PC-3 (cell line): ENCODE results near the gene ETHE1. TPM values are rescaled to one million over a fixed set of nuclear protein-coding genes. Genes with fewer than 3 reads are reported as not detected.

Experiments used
- ATAC-seq: fragments of 200-7000 bp; cut with Tn5 transposase; 2 replicates; pipeline ENCODE4 v1.9.1; 2020; ENCODE audit warnings: mild to moderate bottlenecking, moderate library complexity
- BruUV-seq: library from RNA; stranded (reverse); fragments of 400-500 nt; replicated peaks from 2 replicates; lab custom pipeline; 2021; lab: Mats Ljungman, UMichigan
- CTCF ChIA-PET: fragments of 300-600 bp; sonication (Branson Sonifier 250); formaldehyde crosslinking; loops from one replicate; lab custom pipeline; 2022; ENCODE audit warnings: antibody characterized with exemption; lab: Charles Lee
- POLR2A ChIA-PET: fragments of 300-600 bp; sonication (Branson Sonifier 250); formaldehyde crosslinking; loops from one replicate; lab custom pipeline; 2022; ENCODE audit warnings: antibody characterized with exemption; ENCODE audit not compliant: unreplicated experiment; lab: Charles Lee
- DNase-seq: peaks from one replicate; pipeline ENCODE4 v3.0.0-alpha.2; 2015
- H2AFZ ChIP-seq: fragments of 300-600 bp; sonication (generic); 2 replicates; pipeline ENCODE4 v1.6.0; 2016; ENCODE audit warnings: antibody characterized with exemption, low read length
- H3F3A ChIP-seq: fragments of 300-600 bp; sonication (generic); one replicate; pipeline ENCODE4 v1.6.0; 2017; ENCODE audit warnings: antibody characterized with exemption, low read length, control low read depth, mild to moderate bottlenecking; ENCODE audit not compliant: unreplicated experiment
- H3K27ac ChIP-seq: fragments of 300-600 bp; sonication (generic); 2 replicates; pipeline ENCODE4 v1.5.1; 2016; ENCODE audit warnings: mild to moderate bottlenecking, low read length
- H3K27me3 ChIP-seq: fragments of 300-600 bp; sonication (generic); 2 replicates; pipeline ENCODE4 v1.6.1; 2016; ENCODE audit warnings: low read length, mixed read lengths
- H3K36me3 ChIP-seq: fragments of 300-600 bp; sonication (generic); 2 replicates; pipeline ENCODE4 v1.6.1; 2016; ENCODE audit warnings: low read depth, mixed run types, low read length, mixed read lengths
- H3K4me1 ChIP-seq: fragments of 300-600 bp; sonication (generic); 2 replicates; pipeline ENCODE4 v1.5.1; 2016; ENCODE audit warnings: low read length; ENCODE audit not compliant: insufficient read depth
- H3K4me2 ChIP-seq: fragments of 300-600 bp; sonication (generic); 2 replicates; pipeline ENCODE4 v1.6.0; 2016; ENCODE audit warnings: low read length
- H3K4me3 ChIP-seq: fragments of 300-600 bp; sonication (generic); 2 replicates; pipeline ENCODE4 v1.5.1; 2016; ENCODE audit warnings: mild to moderate bottlenecking, low read length, mixed read lengths
- H3K79me2 ChIP-seq: fragments of 300-600 bp; sonication (generic); 2 replicates; pipeline ENCODE4 v1.6.1; 2017; ENCODE audit warnings: low read length, mixed read lengths
- H3K9ac ChIP-seq: fragments of 300-600 bp; sonication (generic); 2 replicates; pipeline ENCODE4 v1.6.0; 2016; ENCODE audit warnings: mild to moderate bottlenecking, low read length
- H3K9me2 ChIP-seq: fragments of 300-600 bp; sonication (generic); replicated peaks from 2 replicates; pipeline ENCODE4 v1.6.1; 2016; ENCODE audit warnings: mixed run types, low read length, mixed read lengths
- H3K9me3 ChIP-seq: fragments of 300-600 bp; sonication (generic); 2 replicates; pipeline ENCODE4 v1.6.1; 2016; ENCODE audit warnings: low read length, mixed read lengths
- H4K20me1 ChIP-seq: fragments of 300-600 bp; sonication (generic); 2 replicates; pipeline ENCODE4 v1.6.1; 2016; ENCODE audit warnings: low read length, mixed read lengths
- CTCF ChIP-seq: fragments of 300-600 bp; sonication (generic); conservative IDR thresholded peaks from 2 replicates; pipeline ENCODE4 v1.5.1; 2017; ENCODE audit warnings: antibody characterized with exemption, low read depth, mild to moderate bottlenecking, low read length
- EZH2 ChIP-seq: fragments of 300-600 bp; sonication (generic); IDR thresholded peaks from one replicate; pipeline ENCODE4 v1.6.1; 2017; ENCODE audit warnings: antibody characterized with exemption, mild to moderate bottlenecking, low read length; ENCODE audit not compliant: unreplicated experiment
- EZH2phosphoT487 ChIP-seq: fragments of 300-600 bp; sonication (generic); IDR thresholded peaks from 2 replicates; pipeline ENCODE4 v1.6.1; 2018; ENCODE audit warnings: mild to moderate bottlenecking, antibody characterized with exemption, low read length, borderline replicate concordance
- intact Hi-C: fragments of 100-400 bp; cut with micrococcal nuclease; formaldehyde crosslinking; loops from 2 replicates; pipeline ENCODE4 v1.9.0; 2023
- total RNA-seq: library from RNA; depleted of rRNA; stranded (reverse); fragments of >200 nt; gene quantifications from 2 replicates; pipeline ENCODE4 v1.2.3, GENCODE V29; 2014

ETHE1 gene
- total RNA-seq, 1 experiment from 2014 or later, result 34.2 TPM

- no TSS peak for BruUV-seq
- Histone ChIP-seq H3K4me2 (peak overlapping the region; percentile 95), H3K9me3 (no peaks in the 10 kb centered on the region), H3K9me2 (no peaks in the 10 kb centered on the region), H3K27me3 (no peaks in the 10 kb centered on the region), H4K20me1 (no peaks in the 10 kb centered on the region), H3K36me3 (no peaks in the 10 kb centered on the region), H3K4me1 (peaks cover 32% of the 10 kb centered on the region), H3K4me3 (no peak overlapping the region), H3K27ac (no peak overlapping the region), H2AFZ (no peak overlapping the region), H3K9ac (no peak overlapping the region), H3F3A (no peaks in the 10 kb centered on the region), H3K79me2 (0 out of 2 replicates have a peak, but pooled peaks cover 9% of the 10 kb centered on the region)
- TF ChIP-seq EZH2, result no peak
- no peak for TF ChIP-seq CTCF
- no peak for TF ChIP-seq EZH2phosphoT487
- ATAC-seq, result no peak
- ChIA-PET CTCF (interaction anchor here (0.6 kb wide), 1 partner anchor 40 kb away, joined by 4 read pairs; no protein-coding TSS in a partner anchor), POLR2A (no interaction called here)
- intact Hi-C loops, result loop anchor here (5.0 kb wide), 1 partner anchor 40 kb away; the partner anchor contains the start of gene PHLDB3
- no peak for DNase-seq
Measured at GRCh38 chr19:43462383-43462782, 64.6 kb downstream of the ETHE1 start.

GRCh38 chr19:43461303-43461702 is 65.7 kb downstream of the ETHE1 start:
- Histone ChIP-seq H3K9ac (no peak overlapping the region), H3K36me3 (no peaks in the 10 kb centered on the region), H3K9me3 (no peaks in the 10 kb centered on the region), H3F3A (no peaks in the 10 kb centered on the region), H3K27ac (no peak overlapping the region), H2AFZ (no peak overlapping the region), H4K20me1 (no peaks in the 10 kb centered on the region), H3K27me3 (no peaks in the 10 kb centered on the region), H3K9me2 (no peaks in the 10 kb centered on the region), H3K4me3 (no peak overlapping the region), H3K4me2 (no peak overlapping the region), H3K79me2 (0 out of 2 replicates have a peak, but pooled peaks cover 9% of the 10 kb centered on the region), H3K4me1 (peaks cover 25% of the 10 kb centered on the region)
- ChIA-PET POLR2A (no interaction called here), CTCF (no interaction called here)
- TF ChIP-seq CTCF, result no peak
- no peak for TF ChIP-seq EZH2phosphoT487
- no peak for TF ChIP-seq EZH2
- no TSS peak for BruUV-seq
- intact Hi-C loops, result loop anchor here (5.0 kb wide), 1 partner anchor 41 kb away; the partner anchor contains the start of gene PHLDB3
- DNase-seq (no peak), ATAC-seq (no peak)

GRCh38 chr19:43460362-43461016 is 66.5 kb downstream of the ETHE1 start:
- no peak for DNase-seq
- no TSS peak for BruUV-seq
- H3K36me3 ChIP-seq, result no peaks in the 10 kb centered on the region
- ATAC-seq, result no peak
- no peak overlapping the region for H3K9ac ChIP-seq
- POLR2A ChIA-PET, result no interaction called here
- H3K79me2 ChIP-seq, result 0 out of 2 replicates have a peak, but pooled peaks cover 9% of the 10 kb centered on the region
- H3K4me3 ChIP-seq, result no peak overlapping the region
- H3F3A ChIP-seq, result no peaks in the 10 kb centered on the region
- no peaks in the 10 kb centered on the region for H3K9me2 ChIP-seq
- no peak overlapping the region for H3K4me2 ChIP-seq
- no peak for TF ChIP-seq CTCF
- H3K9me3 ChIP-seq, result no peaks in the 10 kb centered on the region
- H4K20me1 ChIP-seq, result no peaks in the 10 kb centered on the region
- CTCF ChIA-PET, result interaction anchor here (0.6 kb wide), 1 partner anchor 59 kb away, joined by 3 read pairs; no protein-coding TSS in a partner anchor
- H3K27me3 ChIP-seq, result no peaks in the 10 kb centered on the region
- H2AFZ ChIP-seq, result no peak overlapping the region
- H3K4me1 ChIP-seq, result peaks cover 23% of the 10 kb centered on the region
- intact Hi-C loops, result loop anchor here (5.0 kb wide), 1 partner anchor 42 kb away; the partner anchor contains the start of gene PHLDB3
- H3K27ac ChIP-seq, result no peak overlapping the region
